MM.1S (cell line): ENCODE data around the gene ORC4.

Experiments
- DNase-seq: peaks from one replicate; pipeline ENCODE4 v3.0.0-alpha.2; 2015
- H2AFZ ChIP-seq: fragments of 300-600 bp; sonication (generic); 2 replicates; pipeline ENCODE4 v1.6.0; 2016; ENCODE audit warnings: antibody characterized with exemption, low read length
- H3F3A ChIP-seq: fragments of 300-600 bp; sonication (generic); 2 replicates; pipeline ENCODE4 v1.6.1; 2016; ENCODE audit warnings: mild to moderate bottlenecking, antibody characterized with exemption, low read length, moderate library complexity, mixed read lengths; ENCODE audit not compliant: insufficient read depth
- H3K27ac ChIP-seq: fragments of 300-600 bp; sonication (generic); 2 replicates; pipeline ENCODE4 v1.5.1; 2016; ENCODE audit warnings: mild to moderate bottlenecking, low read length
- H3K27me3 ChIP-seq: fragments of 300-600 bp; sonication (generic); replicated peaks from 2 replicates; pipeline ENCODE4 v1.6.0; 2016; ENCODE audit warnings: low read length; ENCODE audit not compliant: insufficient read depth
- H3K36me3 ChIP-seq: fragments of 300-600 bp; sonication (generic); replicated peaks from 2 replicates; pipeline ENCODE4 v1.6.1; 2016; ENCODE audit warnings: mild to moderate bottlenecking, low read length, mixed read lengths; ENCODE audit not compliant: insufficient read depth
- H3K4me1 ChIP-seq: fragments of 300-600 bp; sonication (generic); 2 replicates; pipeline ENCODE4 v1.6.1; 2016; ENCODE audit warnings: low read length, mixed read lengths
- H3K4me2 ChIP-seq: fragments of 300-600 bp; sonication (generic); 2 replicates; pipeline ENCODE4 v1.6.0; 2016; ENCODE audit warnings: low read depth, low read length
- H3K4me3 ChIP-seq: fragments of 300-600 bp; sonication (generic); 2 replicates; pipeline ENCODE4 v1.5.1; 2016; ENCODE audit warnings: low read length, mixed read lengths
- H3K79me2 ChIP-seq: fragments of 300-600 bp; sonication (generic); 2 replicates; pipeline ENCODE4 v1.6.1; 2016; ENCODE audit warnings: mixed run types, low read length, mixed read lengths
- H3K9ac ChIP-seq: fragments of 300-600 bp; sonication (generic); 2 replicates; pipeline ENCODE4 v1.6.1; 2016; ENCODE audit warnings: low read length, mixed read lengths
- H3K9me2 ChIP-seq: fragments of 300-600 bp; sonication (generic); replicated peaks from 2 replicates; pipeline ENCODE4 v1.6.1; 2016; ENCODE audit warnings: mild to moderate bottlenecking, low read length, mixed read lengths; ENCODE audit not compliant: insufficient read depth
- H3K9me3 ChIP-seq: fragments of 300-600 bp; sonication (generic); replicated peaks from 2 replicates; pipeline ENCODE4 v1.6.1; 2016; ENCODE audit warnings: mild to moderate bottlenecking, low read length, mixed read lengths; ENCODE audit not compliant: insufficient read depth
- H4K20me1 ChIP-seq: fragments of 300-600 bp; sonication (generic); 2 replicates; pipeline ENCODE4 v1.6.1; 2016; ENCODE audit warnings: mild to moderate bottlenecking, low read length, moderate library complexity, mixed read lengths; ENCODE audit not compliant: insufficient read depth
- CTCF ChIP-seq: fragments of 300-600 bp; sonication (generic); IDR thresholded peaks from 2 replicates; pipeline ENCODE4 v1.5.1; 2016; ENCODE audit warnings: antibody characterized with exemption, low read length, mixed read lengths
- EZH2 ChIP-seq: fragments of 300-600 bp; sonication (generic); optimal IDR thresholded peaks from 2 replicates; pipeline ENCODE3; 2017; ENCODE audit warnings: low read depth, mild to moderate bottlenecking, antibody characterized with exemption, low read length, mixed read lengths
- EZH2phosphoT487 ChIP-seq: fragments of 300-600 bp; sonication (generic); IDR thresholded peaks from 2 replicates; pipeline ENCODE4 v1.6.1; 2018; ENCODE audit warnings: antibody characterized with exemption, low read length

Gene ORC4

GRCh38 chr2:148049284-148049683 lies 28.7 kb upstream of the ORC4 start:
- Histone ChIP-seq H3K79me2 (no peaks in the 10 kb centered on the region), H3K4me3 (no peak overlapping the region), H2AFZ (no peak overlapping the region), H3K36me3 (no peaks in the 10 kb centered on the region), H3K4me2 (no peak overlapping the region), H3K27me3 (no peaks in the 10 kb centered on the region), H3K9me3 (no peaks in the 10 kb centered on the region), H3K4me1 (0 out of 2 replicates have a peak, but pooled peaks cover 12% of the 10 kb centered on the region), H3K27ac (no peak overlapping the region), H4K20me1 (no peaks in the 10 kb centered on the region), H3F3A (no peaks in the 10 kb centered on the region), H3K9me2 (no peaks in the 10 kb centered on the region), H3K9ac (no peak overlapping the region)
- TF ChIP-seq CTCF (no peak), EZH2 (no peak), EZH2phosphoT487 (no peak)
- no peak for DNase-seq

- TF ChIP-seq CTCF (no peak), EZH2phosphoT487 (no peak), EZH2 (no peak)
- 0 out of 2 replicates have a peak, but pooled peaks cover 12% of the 10 kb centered on the region for H3K4me1 ChIP-seq
- H3K27ac ChIP-seq = no peak overlapping the region
- H3K4me2 ChIP-seq = no peak overlapping the region
- H3K79me2 ChIP-seq = no peaks in the 10 kb centered on the region
- peak; percentile 9 for DNase-seq
- no peaks in the 10 kb centered on the region for H4K20me1 ChIP-seq
- H3K9ac ChIP-seq = no peak overlapping the region
- H3K4me3 ChIP-seq = no peak overlapping the region
- no peaks in the 10 kb centered on the region for H3K9me3 ChIP-seq
- no peaks in the 10 kb centered on the region for H3F3A ChIP-seq
- no peaks in the 10 kb centered on the region for H3K27me3 ChIP-seq
- no peaks in the 10 kb centered on the region for H3K9me2 ChIP-seq
- no peaks in the 10 kb centered on the region for H3K36me3 ChIP-seq
- H2AFZ ChIP-seq = no peak overlapping the region
Observed at GRCh38 chr2:148048475-148049221, 28.1 kb upstream of the ORC4 start.

- H3K27ac ChIP-seq = no peak overlapping the region
- 0 out of 2 replicates have a peak, but pooled peaks cover 12% of the 10 kb centered on the region for H3K4me1 ChIP-seq
- H3K9me3 ChIP-seq = no peaks in the 10 kb centered on the region
- H3K36me3 ChIP-seq = no peaks in the 10 kb centered on the region
- no peak overlapping the region for H2AFZ ChIP-seq
- H3K9me2 ChIP-seq = no peaks in the 10 kb centered on the region
- DNase-seq = no peak
- no peak overlapping the region for H3K9ac ChIP-seq
- no peaks in the 10 kb centered on the region for H4K20me1 ChIP-seq
- no peaks in the 10 kb centered on the region for H3K27me3 ChIP-seq
- no peaks in the 10 kb centered on the region for H3K79me2 ChIP-seq
- H3K4me2 ChIP-seq = no peak overlapping the region
- H3F3A ChIP-seq = no peaks in the 10 kb centered on the region
- no peak overlapping the region for H3K4me3 ChIP-seq
- no peak for TF ChIP-seq EZH2
- TF ChIP-seq EZH2phosphoT487 = no peak
- no peak for TF ChIP-seq CTCF
Observed at GRCh38 chr2:148046802-148047201, 26.3 kb upstream of the ORC4 start.
